IPS-20b (cell line): ENCODE data around the gene NEXN.

Experiments used
- H3K27ac ChIP-seq: one replicate; pipeline ENCODE4 v1.5.1; 2013; ENCODE audit warnings: low read length
- H3K27me3 ChIP-seq: 2 replicates; pipeline ENCODE4 v1.6.1; 2013; ENCODE audit warnings: mild to moderate bottlenecking, low read length, inconsistent platforms; ENCODE audit not compliant: insufficient read depth
- H3K36me3 ChIP-seq: 2 replicates; pipeline ENCODE4 v1.6.1; 2013; ENCODE audit warnings: low read depth, mild to moderate bottlenecking, inconsistent platforms, low read length, moderate library complexity; ENCODE audit not compliant: insufficient read depth
- H3K4me1 ChIP-seq: 2 replicates; pipeline ENCODE4 v1.6.1; 2013; ENCODE audit warnings: mild to moderate bottlenecking, control low read depth, inconsistent platforms, low read length, moderate library complexity; ENCODE audit not compliant: insufficient read depth
- H3K4me3 ChIP-seq: 2 replicates; pipeline ENCODE4 v1.5.1; 2013; ENCODE audit warnings: mild to moderate bottlenecking, low read length, inconsistent platforms
- H3K9ac ChIP-seq: 2 replicates; pipeline ENCODE4 v1.6.1; 2013; ENCODE audit warnings: low read depth, mild to moderate bottlenecking, inconsistent platforms, low read length, moderate library complexity
- H3K9me3 ChIP-seq: 2 replicates; pipeline ENCODE4 v1.6.1; 2013; ENCODE audit warnings: mild to moderate bottlenecking, low read depth, low read length, inconsistent platforms; ENCODE audit not compliant: insufficient read depth

NEXN gene

DNA sequence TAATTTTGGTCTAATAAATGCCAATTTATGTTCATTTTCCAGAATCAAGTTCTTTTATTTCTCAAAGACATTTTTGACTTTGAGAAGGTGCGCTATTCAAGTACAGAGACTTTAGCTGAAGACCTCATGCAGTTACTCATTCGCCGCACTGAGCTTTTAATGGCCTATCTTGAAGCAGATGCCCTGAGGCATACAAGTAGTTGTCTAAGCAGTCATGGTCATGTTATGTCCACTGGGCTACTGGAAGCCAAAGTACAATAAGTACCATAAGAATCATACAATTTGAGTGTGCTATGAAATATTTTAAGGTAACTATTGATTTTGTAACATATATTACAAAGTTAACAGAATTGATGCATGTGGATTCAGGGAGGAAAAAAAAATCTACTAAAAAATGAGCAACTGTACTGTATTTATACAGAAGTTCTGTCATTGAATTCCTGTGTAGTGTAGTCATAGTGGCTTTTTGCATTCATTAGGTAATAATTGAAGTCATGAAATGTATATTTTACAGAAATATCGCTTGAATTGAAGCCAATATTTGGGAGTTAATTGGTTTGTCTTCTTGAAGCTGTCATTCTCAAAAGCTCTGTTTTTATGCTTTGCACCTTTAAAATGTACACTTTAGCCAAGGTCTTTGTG is 13.5 kb upstream of the NEXN start:
- Histone ChIP-seq H3K4me1 (no peaks in the 10 kb centered on the region), H3K4me3 (no peak overlapping the region), H3K27me3 (no peaks in the 10 kb centered on the region), H3K36me3 (no peaks in the 10 kb centered on the region), H3K9me3 (no peaks in the 10 kb centered on the region), H3K27ac (no peak overlapping the region), H3K9ac (no peak overlapping the region)

DNA sequence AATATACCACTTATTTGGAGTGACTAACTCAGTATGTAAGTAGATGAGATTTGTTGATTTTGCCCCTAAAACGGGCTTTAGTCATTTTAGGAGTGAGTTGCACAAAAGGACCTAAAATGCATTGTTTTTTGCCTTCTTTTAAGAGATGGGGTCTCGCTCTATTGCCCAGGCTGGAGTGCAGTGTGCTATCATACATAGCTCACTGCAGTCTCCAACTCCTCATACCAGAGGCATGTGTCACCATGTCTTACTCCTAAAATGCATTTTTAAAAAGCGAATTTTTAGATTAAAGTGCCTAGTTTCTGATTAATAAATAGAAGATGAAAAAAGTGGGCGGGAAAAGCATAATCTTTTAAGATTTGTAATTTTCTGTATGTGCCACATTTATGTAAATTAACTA is 11.5 kb upstream of the NEXN start:
- Histone ChIP-seq H3K9ac (no peak overlapping the region), H3K27ac (no peak overlapping the region), H3K9me3 (no peaks in the 10 kb centered on the region), H3K4me3 (no peak overlapping the region), H3K36me3 (no peaks in the 10 kb centered on the region), H3K4me1 (no peaks in the 10 kb centered on the region), H3K27me3 (no peaks in the 10 kb centered on the region)

DNA sequence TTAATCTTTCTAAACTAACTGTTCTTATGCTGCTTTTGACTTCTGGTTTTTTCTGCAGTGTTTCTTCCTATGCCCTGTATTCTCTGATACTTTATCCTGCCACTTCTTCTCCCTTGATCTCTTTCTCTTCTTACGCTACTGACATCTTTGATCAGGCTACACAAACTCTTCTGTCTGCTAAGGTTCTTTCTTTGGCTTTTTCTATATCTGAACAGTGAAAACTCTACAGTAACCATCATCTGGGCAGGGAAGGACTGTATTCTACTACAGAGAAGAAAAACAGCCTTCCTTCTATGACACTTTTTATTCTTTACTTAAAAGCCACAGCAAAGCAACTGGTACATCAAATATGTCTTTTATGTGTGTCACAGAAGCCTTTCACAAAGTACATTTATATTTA is 7.4 kb upstream of the NEXN start:
- H3K4me1 ChIP-seq: no peaks in the 10 kb centered on the region
- no peak overlapping the region for H3K9ac ChIP-seq
- no peak overlapping the region for H3K4me3 ChIP-seq
- H3K9me3 ChIP-seq: no peaks in the 10 kb centered on the region
- no peaks in the 10 kb centered on the region for H3K27me3 ChIP-seq
- no peak overlapping the region for H3K27ac ChIP-seq
- no peaks in the 10 kb centered on the region for H3K36me3 ChIP-seq

DNA sequence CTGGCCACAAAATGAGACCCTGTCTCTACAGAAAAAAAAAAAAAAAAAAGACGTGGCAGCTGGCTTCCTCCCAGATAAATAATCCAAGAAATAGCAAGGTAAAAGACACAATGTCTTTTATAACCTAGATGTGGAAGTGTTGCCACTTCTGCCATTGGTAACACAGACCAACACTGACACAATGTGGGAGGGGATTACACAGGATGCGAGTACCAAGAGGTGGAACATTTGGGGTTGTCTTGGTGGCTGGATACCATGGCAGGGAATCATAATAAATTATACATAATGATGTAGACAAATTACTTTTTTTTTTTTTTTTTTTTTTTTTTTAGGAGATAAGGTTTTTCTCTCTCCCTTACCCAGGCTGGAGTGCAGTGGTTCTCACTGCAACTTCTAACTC is 6.0 kb upstream of the NEXN start:
- no peaks in the 10 kb centered on the region for H3K36me3 ChIP-seq
- no peak overlapping the region for H3K9ac ChIP-seq
- no peaks in the 10 kb centered on the region for H3K9me3 ChIP-seq
- H3K27me3 ChIP-seq: no peaks in the 10 kb centered on the region
- no peak overlapping the region for H3K27ac ChIP-seq
- no peak overlapping the region for H3K4me3 ChIP-seq
- no peaks in the 10 kb centered on the region for H3K4me1 ChIP-seq

DNA sequence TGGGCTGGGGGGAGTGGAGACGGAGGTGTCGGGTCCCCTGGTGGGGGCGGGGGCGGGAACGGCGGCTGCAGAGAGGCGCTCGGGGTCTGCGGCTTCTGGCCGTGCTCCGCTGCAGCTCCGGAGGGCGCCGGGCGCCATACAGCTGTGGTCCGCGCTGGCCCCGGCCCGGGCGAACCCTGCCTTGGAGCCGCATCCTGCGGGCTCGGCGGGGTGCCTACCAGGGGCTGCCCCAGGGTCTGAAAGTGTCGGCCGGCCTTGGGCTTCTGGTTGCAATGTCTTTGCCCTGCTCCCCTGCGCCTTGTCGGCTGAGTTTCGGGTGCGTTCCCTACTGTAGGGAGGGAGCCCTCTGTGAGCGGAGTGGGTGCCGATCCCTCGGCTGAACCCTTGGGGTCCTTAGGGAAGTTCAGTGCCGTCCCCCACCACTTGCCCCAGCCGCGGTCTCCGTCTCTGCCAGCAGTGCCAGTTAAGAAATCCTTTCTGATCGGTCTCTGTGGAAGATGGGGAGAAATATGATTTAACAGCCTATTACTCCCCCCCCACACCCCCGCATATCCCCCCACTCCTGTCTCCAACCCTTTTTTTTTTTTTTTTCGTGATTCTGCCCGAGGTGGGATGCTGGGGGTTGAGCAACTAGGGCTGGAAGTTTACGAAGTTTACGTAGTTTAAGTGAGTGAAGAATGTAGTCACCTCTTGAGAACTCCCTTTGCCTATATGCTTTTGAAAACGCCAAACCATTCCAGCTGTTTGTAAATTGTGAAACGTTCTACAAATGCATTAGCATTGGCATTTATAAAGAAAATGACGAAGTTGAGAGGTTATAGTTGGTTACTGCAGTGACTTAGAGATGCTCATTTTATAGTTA is 588 bp downstream of the NEXN start:
- Histone ChIP-seq H3K9ac (peak overlapping the region; percentile 89; the same call in 1 of the 2 replicates), H3K4me1 (peaks cover 4% of the 10 kb centered on the region; the same call in 1 of the 2 replicates), H3K36me3 (no peaks in the 10 kb centered on the region), H3K27ac (peak overlapping the region; percentile 53), H3K27me3 (no peaks in the 10 kb centered on the region), H3K4me3 (peak overlapping the region; percentile 95), H3K9me3 (no peaks in the 10 kb centered on the region)

DNA sequence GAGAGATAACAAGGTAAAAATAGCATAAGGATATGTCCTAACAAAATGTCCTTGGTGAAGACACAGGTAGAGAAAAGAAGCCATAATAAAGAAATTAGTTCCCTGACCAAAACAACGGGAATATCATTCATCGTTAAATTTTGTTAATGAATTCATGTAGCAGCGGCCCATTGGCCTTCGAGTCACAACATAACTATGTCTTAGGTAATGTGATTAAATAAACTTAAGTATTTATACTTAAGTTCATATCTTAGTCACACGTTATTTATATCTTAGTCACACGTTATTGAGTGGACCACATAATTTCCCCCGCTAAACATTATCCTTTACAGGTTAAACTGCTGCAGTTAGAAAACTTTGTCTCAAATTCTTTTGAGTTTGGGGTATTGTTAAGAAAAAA is 1.2 kb downstream of the NEXN start:
- H3K9ac ChIP-seq: peak overlapping the region; percentile 89; the same call in 1 of the 2 replicates
- no peaks in the 10 kb centered on the region for H3K27me3 ChIP-seq
- H3K36me3 ChIP-seq: no peaks in the 10 kb centered on the region
- peaks cover 4% of the 10 kb centered on the region; the same call in 1 of the 2 replicates for H3K4me1 ChIP-seq
- H3K27ac ChIP-seq: no peak overlapping the region
- H3K9me3 ChIP-seq: no peaks in the 10 kb centered on the region
- peak overlapping the region; percentile 95 for H3K4me3 ChIP-seq

DNA sequence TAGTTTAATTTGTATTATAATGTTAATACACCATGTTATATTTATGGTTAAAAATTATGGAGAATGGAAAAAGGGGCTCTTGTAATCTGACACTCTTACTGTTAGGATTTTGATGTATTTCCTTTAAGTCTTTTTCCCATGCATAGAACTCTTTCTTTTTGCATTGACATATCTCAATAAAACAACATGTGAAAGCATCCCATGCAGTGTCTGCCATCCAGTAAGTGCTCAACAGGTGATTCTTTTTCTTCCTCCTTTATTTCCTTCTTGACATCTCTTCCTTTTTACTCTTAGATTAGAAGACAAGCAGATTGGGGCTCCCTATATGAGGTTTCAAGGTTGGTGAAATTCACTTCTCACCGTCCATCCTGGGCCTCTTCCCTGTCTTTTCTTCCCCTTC is 2.8 kb downstream of the NEXN start:
- Histone ChIP-seq H3K36me3 (no peaks in the 10 kb centered on the region), H3K9ac (no peak overlapping the region), H3K4me1 (peaks cover 4% of the 10 kb centered on the region; the same call in 1 of the 2 replicates), H3K27ac (no peak overlapping the region), H3K4me3 (no peak overlapping the region), H3K9me3 (no peaks in the 10 kb centered on the region), H3K27me3 (no peaks in the 10 kb centered on the region)

DNA sequence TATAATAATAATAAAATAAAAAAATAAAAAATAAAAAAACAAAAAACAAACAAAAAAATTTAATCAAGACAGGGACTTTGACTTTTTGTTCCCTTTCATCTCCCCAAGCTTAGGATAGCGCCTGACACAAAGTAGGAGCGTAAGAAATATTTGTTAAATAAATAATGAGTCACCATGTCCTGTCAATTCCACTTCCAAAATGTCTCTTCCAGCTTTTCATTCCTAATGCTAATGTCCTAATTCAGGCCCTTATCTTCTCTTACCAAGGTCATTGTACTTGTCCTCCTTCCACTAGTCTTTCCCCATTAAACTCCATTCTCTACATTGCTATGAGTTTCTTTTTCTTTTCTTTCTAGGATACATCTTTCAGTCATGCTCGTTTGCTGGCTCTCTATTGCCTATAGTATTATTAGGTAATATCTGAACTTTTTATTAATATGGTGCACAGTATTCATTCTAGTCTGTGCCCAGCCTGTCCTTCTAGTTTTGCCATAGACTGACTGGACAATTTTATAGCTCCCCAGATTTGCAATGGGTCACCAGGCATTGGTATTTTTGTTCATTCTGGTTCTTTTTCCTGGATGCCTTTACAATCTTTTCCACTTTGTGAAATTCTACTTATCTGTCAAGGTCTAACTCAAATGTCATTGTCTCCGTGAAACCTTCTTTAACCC is 11.4 kb downstream of the NEXN start:
- no peaks in the 10 kb centered on the region for H3K9me3 ChIP-seq
- H3K4me1 ChIP-seq: no peaks in the 10 kb centered on the region
- H3K27ac ChIP-seq: no peak overlapping the region
- no peak overlapping the region for H3K4me3 ChIP-seq
- H3K36me3 ChIP-seq: no peaks in the 10 kb centered on the region
- no peaks in the 10 kb centered on the region for H3K27me3 ChIP-seq
- H3K9ac ChIP-seq: no peak overlapping the region

DNA sequence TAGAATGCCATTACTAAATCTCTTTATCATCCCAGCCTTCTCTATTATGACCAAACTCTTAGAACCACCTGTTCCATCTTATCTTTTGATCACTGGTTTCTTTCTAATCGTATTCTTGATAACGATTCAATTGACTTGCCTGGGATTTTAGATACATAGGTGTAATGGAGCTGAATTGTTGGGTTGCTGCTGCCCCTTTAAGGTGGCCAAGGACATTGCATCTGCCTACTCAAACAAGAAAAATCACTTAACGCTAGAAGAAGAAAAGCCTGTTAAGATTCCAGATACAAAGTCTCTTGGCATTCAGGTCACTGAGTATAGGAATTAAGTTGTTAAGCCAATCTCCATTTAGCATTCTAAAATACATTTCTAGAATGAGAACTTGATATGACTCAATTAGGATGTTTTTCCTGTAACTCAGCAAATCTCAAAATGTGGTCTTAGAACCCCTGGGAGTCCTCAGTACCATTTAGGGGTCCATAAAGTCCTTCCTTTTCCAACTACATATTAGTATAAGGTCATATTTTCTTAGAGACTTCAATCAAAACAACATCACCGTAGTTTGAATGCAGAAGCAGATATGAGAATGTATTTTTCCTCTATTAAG is 12.4 kb downstream of the NEXN start:
- H3K4me3 ChIP-seq: no peak overlapping the region
- H3K27ac ChIP-seq: no peak overlapping the region
- H3K36me3 ChIP-seq: no peaks in the 10 kb centered on the region
- no peaks in the 10 kb centered on the region for H3K27me3 ChIP-seq
- H3K4me1 ChIP-seq: no peaks in the 10 kb centered on the region
- H3K9me3 ChIP-seq: no peaks in the 10 kb centered on the region
- H3K9ac ChIP-seq: no peak overlapping the region

DNA sequence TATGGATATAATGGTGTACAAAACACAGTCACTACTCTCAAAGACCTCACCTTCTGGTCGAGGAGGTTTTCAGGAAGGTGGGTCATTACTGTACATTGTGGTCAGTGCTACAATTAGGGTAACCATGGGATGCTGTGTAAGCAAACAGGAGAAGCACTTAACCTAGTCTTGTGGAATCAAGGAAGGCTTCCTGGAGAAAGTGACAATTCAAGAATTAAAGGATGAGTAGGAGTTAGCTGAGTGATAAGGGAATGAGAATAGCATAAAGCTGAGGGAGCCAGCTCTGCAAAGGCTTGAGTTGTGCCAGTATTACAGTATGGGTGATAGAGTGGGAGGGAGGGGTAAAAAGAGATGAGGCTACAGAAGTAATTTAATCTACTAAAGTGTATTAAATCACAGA is 17.2 kb downstream of the NEXN start:
- Histone ChIP-seq H3K9me3 (no peaks in the 10 kb centered on the region), H3K9ac (no peak overlapping the region), H3K27me3 (no peaks in the 10 kb centered on the region), H3K27ac (no peak overlapping the region), H3K36me3 (no peaks in the 10 kb centered on the region), H3K4me3 (no peak overlapping the region), H3K4me1 (no peaks in the 10 kb centered on the region)

DNA sequence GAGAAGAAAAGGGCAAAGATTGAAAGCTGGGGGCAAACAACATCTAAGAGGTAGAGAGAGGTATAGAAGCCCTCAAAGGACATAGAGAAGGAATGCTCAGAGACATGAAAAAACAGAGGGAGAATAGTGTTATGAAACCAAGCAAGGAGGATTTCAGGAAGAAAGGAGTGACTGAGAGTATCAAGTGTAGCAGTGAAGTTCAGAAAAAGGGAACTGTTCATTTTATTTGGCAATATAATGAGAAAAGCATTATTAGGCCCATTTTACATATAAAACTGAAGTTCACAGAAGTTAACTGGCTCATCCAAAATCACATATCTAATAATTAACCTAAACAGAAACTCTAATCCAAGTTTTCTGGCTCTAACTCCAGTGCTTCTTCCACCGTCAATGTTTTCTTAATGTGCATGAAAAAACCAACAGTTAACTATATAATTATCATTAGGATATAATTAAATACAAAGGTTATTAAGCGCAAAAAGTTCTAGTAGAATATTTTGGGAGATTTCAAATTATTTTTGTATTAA is 17.7 kb downstream of the NEXN start:
- H3K4me1 ChIP-seq: no peaks in the 10 kb centered on the region
- H3K9ac ChIP-seq: no peak overlapping the region
- no peak overlapping the region for H3K4me3 ChIP-seq
- no peaks in the 10 kb centered on the region for H3K9me3 ChIP-seq
- no peak overlapping the region for H3K27ac ChIP-seq
- no peaks in the 10 kb centered on the region for H3K36me3 ChIP-seq
- H3K27me3 ChIP-seq: no peaks in the 10 kb centered on the region
